Measurements from ENCODE around the gene PTPRK. TPM values are rescaled to one million over a fixed set of nuclear protein-coding genes. Genes with fewer than 3 reads are reported as not detected.

The PTPRK gene
- total RNA-seq, 1 donor = 70.2 TPM

GRCh38 chr6:128483472-128484135 lies 36.8 kb downstream of the PTPRK start:
- DNase-seq (ENCODE audit: low read depth) = no peak
- TF ChIP-seq, protein P1, sequence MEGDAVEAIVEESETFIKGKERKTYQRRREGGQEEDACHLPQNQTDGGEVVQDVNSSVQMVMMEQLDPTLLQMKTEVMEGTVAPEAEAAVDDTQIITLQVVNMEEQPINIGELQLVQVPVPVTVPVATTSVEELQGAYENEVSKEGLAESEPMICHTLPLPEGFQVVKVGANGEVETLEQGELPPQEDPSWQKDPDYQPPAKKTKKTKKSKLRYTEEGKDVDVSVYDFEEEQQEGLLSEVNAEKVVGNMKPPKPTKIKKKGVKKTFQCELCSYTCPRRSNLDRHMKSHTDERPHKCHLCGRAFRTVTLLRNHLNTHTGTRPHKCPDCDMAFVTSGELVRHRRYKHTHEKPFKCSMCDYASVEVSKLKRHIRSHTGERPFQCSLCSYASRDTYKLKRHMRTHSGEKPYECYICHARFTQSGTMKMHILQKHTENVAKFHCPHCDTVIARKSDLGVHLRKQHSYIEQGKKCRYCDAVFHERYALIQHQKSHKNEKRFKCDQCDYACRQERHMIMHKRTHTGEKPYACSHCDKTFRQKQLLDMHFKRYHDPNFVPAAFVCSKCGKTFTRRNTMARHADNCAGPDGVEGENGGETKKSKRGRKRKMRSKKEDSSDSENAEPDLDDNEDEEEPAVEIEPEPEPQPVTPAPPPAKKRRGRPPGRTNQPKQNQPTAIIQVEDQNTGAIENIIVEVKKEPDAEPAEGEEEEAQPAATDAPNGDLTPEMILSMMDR (IDR thresholded peaks at IDR 0.05; ENCODE audit: insufficient read depth, low read length) = no peak
- H3K4me3 ChIP-seq (ENCODE audit: low read depth, low read length) = no peak overlapping the region

DNA sequence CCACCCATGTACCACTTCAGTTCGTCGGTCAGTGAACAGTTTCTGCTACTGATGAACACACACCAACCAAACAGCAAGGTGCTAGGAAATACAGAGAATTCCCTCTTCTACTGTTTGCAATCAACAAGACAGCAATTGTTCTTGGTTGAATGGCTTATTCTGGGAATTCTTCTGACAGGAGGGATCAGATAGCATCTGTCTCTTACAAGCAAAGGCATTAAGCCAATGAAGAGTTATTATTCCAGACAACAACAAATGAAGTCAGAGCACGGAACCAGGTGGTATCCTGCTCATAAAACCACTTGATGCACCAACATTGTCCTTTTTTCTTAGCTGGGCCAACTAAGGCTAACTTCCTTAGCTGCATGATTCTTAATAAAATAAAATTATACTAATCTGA lies 37.8 kb downstream of the PTPRK start:
- DNase-seq (ENCODE audit: low read depth) = no peak
- no peak overlapping the region for H3K4me3 ChIP-seq (ENCODE audit: low read depth, low read length)
- TF ChIP-seq, protein P1 (IDR thresholded peaks at IDR 0.05; ENCODE audit: insufficient read depth, low read length) = no peak

DNA sequence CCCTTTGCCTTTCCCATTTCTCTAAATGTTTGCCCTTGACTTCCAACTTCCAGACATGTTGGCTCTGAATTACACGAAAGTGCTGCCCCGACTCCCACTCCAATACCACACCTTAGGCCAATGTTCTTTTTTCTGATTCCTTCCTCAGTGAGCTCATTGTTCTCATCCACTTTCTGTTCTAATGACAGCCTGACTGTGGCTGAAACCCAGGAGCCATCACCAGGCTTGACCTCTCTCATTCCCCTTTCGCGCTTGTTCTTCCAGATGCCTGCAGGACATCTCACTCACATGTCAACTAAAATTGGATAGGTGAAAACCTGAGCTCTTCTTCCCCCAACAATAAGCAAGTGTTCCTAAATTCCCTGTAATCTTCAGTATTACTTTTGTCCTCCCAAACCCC lies 40.4 kb downstream of the PTPRK start:
- H3K4me3 ChIP-seq (ENCODE audit: low read depth, low read length) = no peak overlapping the region
- DNase-seq (ENCODE audit: low read depth) = no peak
- TF ChIP-seq, protein P1 (IDR thresholded peaks at IDR 0.05; ENCODE audit: insufficient read depth, low read length) = no peak

- H3K4me3 ChIP-seq (ENCODE audit: low read depth, low read length) = no peak overlapping the region
- TF ChIP-seq, protein P1 (IDR thresholded peaks at IDR 0.05; ENCODE audit: insufficient read depth, low read length) = no peak
- no peak for DNase-seq (ENCODE audit: low read depth)
Measured at GRCh38 chr6:128479048-128479666, 41.2 kb downstream of the PTPRK start.

DNA sequence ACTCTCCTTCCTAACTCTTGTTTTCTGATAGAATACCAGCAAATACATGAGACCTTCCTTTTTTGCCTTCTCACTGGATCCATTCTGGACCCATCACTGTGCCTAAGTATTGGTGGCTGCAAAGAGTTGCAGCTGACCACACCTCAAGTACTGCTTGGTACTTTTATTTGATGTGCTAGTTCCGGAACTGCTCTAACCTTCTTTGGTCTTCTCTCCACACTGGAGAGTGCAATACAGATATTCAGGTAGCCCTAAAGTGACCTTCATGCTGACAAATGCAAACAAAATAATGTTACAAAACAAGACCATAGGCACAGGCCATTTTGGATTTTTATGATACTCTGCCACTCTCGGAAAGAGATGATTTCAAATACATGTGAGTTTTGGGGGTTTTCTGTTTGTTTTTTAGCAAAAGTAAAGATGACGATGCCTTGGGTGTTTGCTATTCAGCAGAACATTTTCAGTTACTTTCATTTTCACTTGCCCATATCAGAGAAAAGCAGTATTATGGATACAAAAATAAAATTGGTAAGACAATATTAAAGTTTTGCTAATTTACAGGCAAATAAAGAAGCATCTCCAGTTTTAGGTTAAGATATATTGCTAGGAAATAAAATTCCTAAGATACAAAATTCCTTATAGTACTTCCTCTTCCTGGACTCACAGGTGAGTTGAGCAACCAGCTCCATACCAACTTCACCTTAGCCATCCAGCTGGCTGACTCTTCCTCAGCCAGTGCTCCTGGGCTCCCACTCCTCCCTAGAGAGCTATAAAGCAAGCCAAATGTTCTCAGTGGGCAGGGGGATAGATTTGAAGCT lies 42.0 kb downstream of the PTPRK start:
- TF ChIP-seq, protein P1 (IDR thresholded peaks at IDR 0.05; ENCODE audit: insufficient read depth, low read length) = no peak
- H3K4me3 ChIP-seq (ENCODE audit: low read depth, low read length) = peak overlapping the region; percentile 34

DNA sequence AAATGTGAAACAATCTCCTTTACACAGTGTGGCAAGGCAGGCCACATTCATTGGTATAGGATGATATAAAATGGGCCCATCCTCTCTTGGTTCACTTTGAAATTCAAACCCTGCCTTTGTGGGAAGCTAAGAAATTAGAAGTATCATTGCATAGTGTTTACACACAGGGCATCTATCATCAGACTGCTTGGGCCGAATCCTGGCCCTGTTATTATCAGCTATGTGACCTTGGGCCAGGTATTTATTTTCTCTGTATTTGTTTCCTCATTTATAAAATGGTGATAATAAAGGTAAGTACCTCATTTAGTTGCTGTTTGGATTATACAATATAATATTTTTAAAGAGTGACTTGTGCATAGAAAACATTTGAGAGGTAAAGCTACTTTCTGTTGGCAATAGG lies 45.5 kb downstream of the PTPRK start:
- DNase-seq (ENCODE audit: low read depth) = no peak
- TF ChIP-seq, protein P1 (IDR thresholded peaks at IDR 0.05; ENCODE audit: insufficient read depth, low read length) = no peak
- H3K4me3 ChIP-seq (ENCODE audit: low read depth, low read length) = no peak overlapping the region

More for the DNA sequence above, 42.0 kb downstream of the PTPRK start:
- no peak for DNase-seq (ENCODE audit: low read depth)
